ENCODE results near the gene PRKN.

Gene PRKN

DNA sequence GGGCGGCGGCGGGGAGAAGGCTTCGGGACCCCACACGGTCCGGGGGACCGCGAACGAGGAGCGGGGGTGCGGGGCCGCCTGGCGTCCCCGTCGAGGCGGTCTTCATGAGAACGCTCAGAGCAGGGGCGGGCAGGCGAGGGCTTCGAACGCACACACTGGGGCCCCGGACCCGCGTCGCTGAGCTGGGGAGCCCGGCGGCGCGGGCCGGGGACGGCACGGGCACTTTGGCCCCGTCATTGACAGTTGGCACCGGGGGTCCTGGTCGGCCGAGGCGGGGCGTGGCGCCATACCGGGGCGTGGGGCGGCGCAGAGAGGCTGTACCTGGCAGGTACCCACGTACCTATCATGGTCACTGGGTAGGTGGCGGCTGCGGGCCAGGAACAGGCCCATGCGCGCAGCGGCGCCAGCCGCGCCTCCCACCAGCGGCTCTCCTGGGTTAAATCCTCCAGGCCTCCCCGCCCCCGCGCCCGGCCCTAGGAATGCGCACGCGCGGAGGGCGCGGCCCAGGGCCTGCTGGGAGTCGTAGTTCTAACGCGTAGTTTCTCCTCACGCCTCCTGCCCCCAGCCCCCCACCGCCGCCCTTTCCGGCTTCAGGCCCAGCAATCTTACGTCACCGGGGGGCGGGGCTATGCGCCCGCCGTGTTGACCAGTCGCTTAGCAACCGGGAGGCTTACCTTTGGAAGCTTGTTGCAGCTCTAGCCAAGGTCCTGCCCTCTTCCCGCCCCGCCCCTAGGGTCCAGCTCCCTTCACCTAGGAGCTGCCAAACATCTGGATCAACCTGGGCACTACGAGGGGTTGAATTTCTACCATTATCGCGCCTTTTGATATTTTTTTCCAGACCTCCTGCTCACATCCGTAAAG is at the start of gene PRKN, which contains the start of gene PACRG (continued):
- TF ChIP-seq ZNF76 (tag by site-specific recombination; IDR thresholded peaks at IDR 0.05; ENCODE audit: borderline replicate concordance, low read depth) (peak; percentile 81; the same call in 1 of the 2 replicates), MZF1 (tag by site-specific recombination; IDR thresholded peaks at IDR 0.05; ENCODE audit: borderline replicate concordance) (no peak), ZBTB48 (tag by site-specific recombination; IDR thresholded peaks at IDR 0.05) (no peak), BCL11A (tag by site-specific recombination; IDR thresholded peaks at IDR 0.05; ENCODE audit: low read depth) (no peak), ZIC2 (tag by site-specific recombination; IDR thresholded peaks at IDR 0.05) (0 out of 2 replicates have a peak, but pooled peaks have one; percentile 14), ZNF350 (tag by site-specific recombination; IDR thresholded peaks at IDR 0.05) (no peak), ZNF175 (tag by site-specific recombination; IDR thresholded peaks at IDR 0.05) (no peak), IKZF3 (tag by site-specific recombination; IDR thresholded peaks at IDR 0.05) (no peak), ZNF701 (tag by site-specific recombination; IDR thresholded peaks at IDR 0.05) (no peak), ZNF426 (tag by site-specific recombination; IDR thresholded peaks at IDR 0.05) (no peak), ZSCAN30 (tag by site-specific recombination; IDR thresholded peaks at IDR 0.05) (0 out of 2 replicates have a peak, but pooled peaks have one; percentile 44), ZNF24 (tag by site-specific recombination; IDR thresholded peaks at IDR 0.05) (no peak), TSHZ1 (tag by site-specific recombination; IDR thresholded peaks at IDR 0.05; ENCODE audit: borderline replicate concordance) (no peak), ZNF266 (tag by site-specific recombination; IDR thresholded peaks at IDR 0.05; ENCODE audit: low read depth) (no peak), ZNF23 (tag by site-specific recombination; IDR thresholded peaks at IDR 0.05; ENCODE audit: borderline replicate concordance) (no peak), PBX3 (CRISPR knock-in tag; IDR thresholded peaks at IDR 0.05) (no peak), YY1 (tag by site-specific recombination; IDR thresholded peaks at IDR 0.05) (no peak), ZNF121 (tag by site-specific recombination; IDR thresholded peaks at IDR 0.05) (no peak), ZBTB7A (tag by site-specific recombination; IDR thresholded peaks at IDR 0.05; ENCODE audit: low read depth) (0 out of 2 replicates have a peak, but pooled peaks have one; percentile 12), ZNF585B (tag by site-specific recombination; IDR thresholded peaks at IDR 0.05) (no peak), ZNF19 (tag by site-specific recombination; IDR thresholded peaks at IDR 0.05; ENCODE audit: low read depth) (no peak)
- TF ChIP-seq, protein P1, sequence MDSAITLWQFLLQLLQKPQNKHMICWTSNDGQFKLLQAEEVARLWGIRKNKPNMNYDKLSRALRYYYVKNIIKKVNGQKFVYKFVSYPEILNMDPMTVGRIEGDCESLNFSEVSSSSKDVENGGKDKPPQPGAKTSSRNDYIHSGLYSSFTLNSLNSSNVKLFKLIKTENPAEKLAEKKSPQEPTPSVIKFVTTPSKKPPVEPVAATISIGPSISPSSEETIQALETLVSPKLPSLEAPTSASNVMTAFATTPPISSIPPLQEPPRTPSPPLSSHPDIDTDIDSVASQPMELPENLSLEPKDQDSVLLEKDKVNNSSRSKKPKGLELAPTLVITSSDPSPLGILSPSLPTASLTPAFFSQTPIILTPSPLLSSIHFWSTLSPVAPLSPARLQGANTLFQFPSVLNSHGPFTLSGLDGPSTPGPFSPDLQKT (IDR thresholded peaks at IDR 0.05; ENCODE audit: borderline replicate concordance, low read depth, low read length): no peak
- TF ChIP-seq, protein P2, sequence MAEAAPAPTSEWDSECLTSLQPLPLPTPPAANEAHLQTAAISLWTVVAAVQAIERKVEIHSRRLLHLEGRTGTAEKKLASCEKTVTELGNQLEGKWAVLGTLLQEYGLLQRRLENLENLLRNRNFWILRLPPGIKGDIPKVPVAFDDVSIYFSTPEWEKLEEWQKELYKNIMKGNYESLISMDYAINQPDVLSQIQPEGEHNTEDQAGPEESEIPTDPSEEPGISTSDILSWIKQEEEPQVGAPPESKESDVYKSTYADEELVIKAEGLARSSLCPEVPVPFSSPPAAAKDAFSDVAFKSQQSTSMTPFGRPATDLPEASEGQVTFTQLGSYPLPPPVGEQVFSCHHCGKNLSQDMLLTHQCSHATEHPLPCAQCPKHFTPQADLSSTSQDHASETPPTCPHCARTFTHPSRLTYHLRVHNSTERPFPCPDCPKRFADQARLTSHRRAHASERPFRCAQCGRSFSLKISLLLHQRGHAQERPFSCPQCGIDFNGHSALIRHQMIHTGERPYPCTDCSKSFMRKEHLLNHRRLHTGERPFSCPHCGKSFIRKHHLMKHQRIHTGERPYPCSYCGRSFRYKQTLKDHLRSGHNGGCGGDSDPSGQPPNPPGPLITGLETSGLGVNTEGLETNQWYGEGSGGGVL (tag by site-specific recombination; IDR thresholded peaks at IDR 0.05): peak; percentile 43; the same call in 1 of the 2 replicates
- TF ChIP-seq, protein P3, sequence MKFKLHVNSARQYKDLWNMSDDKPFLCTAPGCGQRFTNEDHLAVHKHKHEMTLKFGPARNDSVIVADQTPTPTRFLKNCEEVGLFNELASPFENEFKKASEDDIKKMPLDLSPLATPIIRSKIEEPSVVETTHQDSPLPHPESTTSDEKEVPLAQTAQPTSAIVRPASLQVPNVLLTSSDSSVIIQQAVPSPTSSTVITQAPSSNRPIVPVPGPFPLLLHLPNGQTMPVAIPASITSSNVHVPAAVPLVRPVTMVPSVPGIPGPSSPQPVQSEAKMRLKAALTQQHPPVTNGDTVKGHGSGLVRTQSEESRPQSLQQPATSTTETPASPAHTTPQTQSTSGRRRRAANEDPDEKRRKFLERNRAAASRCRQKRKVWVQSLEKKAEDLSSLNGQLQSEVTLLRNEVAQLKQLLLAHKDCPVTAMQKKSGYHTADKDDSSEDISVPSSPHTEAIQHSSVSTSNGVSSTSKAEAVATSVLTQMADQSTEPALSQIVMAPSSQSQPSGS (tag by site-specific recombination; IDR thresholded peaks at IDR 0.05; ENCODE audit: low read depth): peak; percentile 88
- TF ChIP-seq, protein P4, sequence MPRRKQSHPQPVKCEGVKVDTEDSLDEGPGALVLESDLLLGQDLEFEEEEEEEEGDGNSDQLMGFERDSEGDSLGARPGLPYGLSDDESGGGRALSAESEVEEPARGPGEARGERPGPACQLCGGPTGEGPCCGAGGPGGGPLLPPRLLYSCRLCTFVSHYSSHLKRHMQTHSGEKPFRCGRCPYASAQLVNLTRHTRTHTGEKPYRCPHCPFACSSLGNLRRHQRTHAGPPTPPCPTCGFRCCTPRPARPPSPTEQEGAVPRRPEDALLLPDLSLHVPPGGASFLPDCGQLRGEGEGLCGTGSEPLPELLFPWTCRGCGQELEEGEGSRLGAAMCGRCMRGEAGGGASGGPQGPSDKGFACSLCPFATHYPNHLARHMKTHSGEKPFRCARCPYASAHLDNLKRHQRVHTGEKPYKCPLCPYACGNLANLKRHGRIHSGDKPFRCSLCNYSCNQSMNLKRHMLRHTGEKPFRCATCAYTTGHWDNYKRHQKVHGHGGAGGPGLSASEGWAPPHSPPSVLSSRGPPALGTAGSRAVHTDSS (tag by site-specific recombination; IDR thresholded peaks at IDR 0.05): no peak
